Measurements from ENCODE around the gene LRRC4B.

- TF ChIP-seq POLR2A (IDR thresholded peaks at IDR 0.05) (no peak), CTCF (IDR thresholded peaks at IDR 0.05) (no peak)
These were observed 60.9 kb downstream of the LRRC4B start for GRCh38 chr19:50507376-50507775.
